ENCODE results near the gene APOC3. TPM values are rescaled to one million over a fixed set of nuclear protein-coding genes. Genes with fewer than 3 reads are reported as not detected.

Gene APOC3
- total RNA-seq, 2 donors from 2014 or later = not detected

DNA sequence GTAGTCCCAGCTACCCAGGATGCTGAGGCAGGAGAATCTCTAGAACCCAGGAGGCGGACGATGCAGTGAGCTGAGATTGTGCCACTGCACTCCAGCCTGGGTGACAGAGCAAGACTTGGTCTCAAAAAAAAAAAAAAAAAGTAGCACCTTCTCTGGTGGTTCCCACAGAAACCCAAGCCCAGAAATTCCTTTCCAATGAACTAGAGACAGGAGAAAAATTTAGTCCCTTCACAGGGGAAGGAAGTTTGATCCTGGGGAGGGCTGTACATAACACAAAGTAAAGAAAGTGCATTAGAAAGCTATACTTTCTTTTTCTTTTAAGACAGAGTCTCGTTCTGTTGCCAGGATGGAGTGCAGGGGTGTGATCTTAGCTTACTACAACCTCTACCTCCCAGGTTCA, 33.2 kb downstream of the APOC3 start:
- DNase-seq (no peak), ATAC-seq (no peak)
- intact Hi-C loops (cut with DNase I, micrococcal nuclease) = no loop called here

- DNase-seq = no peak
- no peak for ATAC-seq
- intact Hi-C loops (cut with DNase I, micrococcal nuclease) = no loop called here
Measured at GRCh38 chr11:116864531-116864930, 34.8 kb downstream of the APOC3 start.

GRCh38 chr11:116865696-116866095, 36.0 kb downstream of the APOC3 start:
- intact Hi-C loops (cut with DNase I, micrococcal nuclease) = no loop called here
- ATAC-seq = no peak

GRCh38 chr11:116866804-116867455, 37.2 kb downstream of the APOC3 start:
- intact Hi-C loops (cut with DNase I, micrococcal nuclease) = no loop called here
- DNase-seq (no peak), ATAC-seq (no peak)

More at GRCh38 chr11:116865696-116866095, 36.0 kb downstream of the APOC3 start:
- DNase-seq = no peak

DNA sequence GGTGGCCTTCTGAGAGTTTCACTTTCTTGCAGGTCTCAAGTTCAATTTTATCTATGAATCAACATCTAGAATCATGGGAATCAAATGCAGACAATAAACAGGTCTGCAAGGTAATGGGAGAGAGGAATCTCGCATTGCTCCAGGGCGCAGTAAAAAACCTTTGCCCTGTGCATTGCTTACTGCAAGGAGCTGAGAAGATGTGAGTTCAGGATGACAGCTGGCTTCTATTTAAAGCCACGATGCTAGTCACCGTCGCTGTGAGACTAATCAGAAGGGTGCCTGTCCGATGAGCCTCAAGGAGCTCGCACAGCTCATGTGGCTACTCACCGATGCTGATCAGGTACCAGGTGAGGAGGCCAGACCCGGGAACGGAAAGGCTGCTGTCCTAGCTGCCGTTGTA, 37.9 kb downstream of the APOC3 start:
- intact Hi-C loops (cut with DNase I, micrococcal nuclease) = no loop called here
- DNase-seq (no peak), ATAC-seq (no peak)

GRCh38 chr11:116868066-116868465, 38.4 kb downstream of the APOC3 start:
- intact Hi-C loops (cut with DNase I, micrococcal nuclease) = no loop called here
- ATAC-seq (no peak), DNase-seq (no peak)

DNA sequence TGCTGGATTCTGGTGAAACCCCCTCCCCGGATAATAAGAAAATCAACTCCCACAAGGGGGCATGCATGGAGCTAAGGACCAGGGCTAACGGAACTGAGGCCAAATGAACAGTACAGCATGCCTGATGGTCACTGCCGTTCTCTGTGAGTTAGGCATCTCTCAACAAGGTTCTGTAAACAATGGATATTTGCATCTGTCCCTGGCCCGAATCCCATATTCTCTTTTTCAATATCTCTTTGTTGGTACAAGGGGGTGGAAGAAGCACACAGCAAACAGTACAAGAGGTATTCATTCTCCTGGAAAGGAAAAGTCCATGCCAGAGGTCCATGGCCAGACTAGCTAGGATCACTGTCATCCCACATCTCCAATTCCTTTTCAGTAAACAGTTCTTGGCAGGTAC, 39.9 kb downstream of the APOC3 start:
- no peak for DNase-seq
- intact Hi-C loops (cut with DNase I, micrococcal nuclease) = no loop called here
- ATAC-seq = no peak

GRCh38 chr11:116870054-116870453, 40.3 kb downstream of the APOC3 start:
- no peak for ATAC-seq
- intact Hi-C loops (cut with DNase I, micrococcal nuclease) = no loop called here
- no peak for DNase-seq

DNA sequence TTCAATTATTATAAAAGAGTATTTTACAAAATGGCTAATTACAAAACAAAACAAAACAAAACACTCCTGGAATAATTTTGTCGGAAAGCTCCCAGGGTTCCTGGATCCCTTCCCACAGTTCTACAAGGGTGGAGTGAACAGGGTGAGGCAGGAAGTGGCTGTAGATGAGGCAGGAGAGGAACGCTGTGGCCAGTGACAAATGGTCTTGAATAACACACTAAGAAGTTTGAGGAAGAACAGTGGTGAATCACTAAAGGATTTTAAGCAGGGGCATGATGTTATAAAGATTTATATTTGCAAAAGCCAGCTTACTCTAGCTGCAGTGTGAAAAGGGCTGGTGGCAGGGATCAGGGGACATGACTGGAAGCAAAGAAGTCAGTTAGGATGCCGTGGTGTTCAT, 41.5 kb downstream of the APOC3 start:
- intact Hi-C loops (cut with DNase I, micrococcal nuclease) = no loop called here
- ATAC-seq = peak; percentile 66
- no peak for DNase-seq

DNA sequence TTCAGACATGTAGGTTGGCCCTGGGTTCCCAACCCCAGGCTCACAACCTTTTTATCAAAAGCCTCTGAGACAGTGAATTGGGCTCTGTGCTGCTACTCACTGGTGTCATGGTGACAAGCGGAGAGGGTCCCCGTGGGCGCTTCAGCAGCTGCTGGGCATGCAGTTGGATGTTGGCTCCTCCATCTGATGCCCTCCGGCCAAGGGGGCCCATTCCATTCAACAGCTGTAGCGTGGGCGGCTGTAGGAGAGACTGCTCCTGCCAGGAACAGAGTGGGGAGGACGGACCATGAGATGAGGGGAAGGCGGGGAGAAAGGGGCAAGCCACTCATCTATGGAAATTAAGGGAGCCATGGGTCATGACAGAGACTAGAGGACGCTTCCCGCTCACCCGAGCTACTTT, 43.7 kb downstream of the APOC3 start:
- intact Hi-C loops (cut with DNase I, micrococcal nuclease) = no loop called here
- DNase-seq = no peak
- ATAC-seq = no peak

GRCh38 chr11:116874251-116874650, 44.5 kb downstream of the APOC3 start:
- DNase-seq = no peak
- ATAC-seq = peak; percentile 84
- intact Hi-C loops (cut with DNase I, micrococcal nuclease) = no loop called here

- ATAC-seq (no peak), DNase-seq (no peak)
- intact Hi-C loops (cut with DNase I, micrococcal nuclease) = no loop called here
Measured at GRCh38 chr11:116875194-116875593, 45.5 kb downstream of the APOC3 start.

- DNase-seq (no peak), ATAC-seq (no peak)
- intact Hi-C loops (cut with DNase I, micrococcal nuclease) = no loop called here
Measured at GRCh38 chr11:116876656-116877055, 46.9 kb downstream of the APOC3 start.

GRCh38 chr11:116879800-116880625, 50.3 kb downstream of the APOC3 start:
- no peak for DNase-seq
- ATAC-seq = peak; percentile 89
- intact Hi-C loops (cut with DNase I, micrococcal nuclease) = loop anchor here (2.0 to 10.0 kb wide), 2 partner anchors 225 kb away; no protein-coding TSS in a partner anchor

DNA sequence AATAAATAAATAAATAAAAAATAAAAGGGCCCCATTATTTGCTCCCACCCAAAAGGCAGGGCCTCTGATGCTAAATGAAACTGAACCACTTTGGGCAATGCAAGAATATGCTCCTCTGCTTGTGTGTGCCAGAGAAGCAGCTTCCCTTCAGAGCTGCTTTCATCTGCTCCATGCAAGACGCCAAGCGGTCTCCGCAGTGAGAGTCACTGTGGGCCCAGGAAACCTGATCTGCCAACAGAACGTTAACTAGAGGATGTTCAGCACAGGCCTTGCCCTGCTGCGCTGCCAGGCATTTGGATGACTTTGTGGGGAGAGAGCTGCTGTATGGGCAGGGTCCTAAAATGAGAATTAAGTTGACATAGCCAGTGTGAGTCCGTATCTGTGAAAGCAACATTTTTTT, 51.4 kb downstream of the APOC3 start:
- DNase-seq (no peak), ATAC-seq (no peak)
- intact Hi-C loops (cut with DNase I, micrococcal nuclease) = loop anchor here in 1 of 2 donors (10.0 kb wide), 1 partner anchor 224 kb away; no protein-coding TSS in a partner anchor

GRCh38 chr11:116882386-116882785, 52.7 kb downstream of the APOC3 start:
- no peak for ATAC-seq
- no peak for DNase-seq
- intact Hi-C loops (cut with DNase I, micrococcal nuclease) = loop anchor here in 1 of 2 donors (10.0 kb wide), 1 partner anchor 222 kb away; no protein-coding TSS in a partner anchor
